Regular cardiac myocyte (primary cell): ENCODE results near the gene LYZL1. TPM values are rescaled to one million over a fixed set of nuclear protein-coding genes. Genes with fewer than 3 reads are reported as not detected.

ENCODE experiments used
- total RNA-seq: library from RNA; depleted of rRNA; stranded (reverse); fragments of >200 nt; gene quantifications from 2 replicates; pipeline ENCODE4 v1.2.3, GENCODE V29; 2014

The LYZL1 gene
- not detected in 2 replicates for total RNA-seq

DNA sequence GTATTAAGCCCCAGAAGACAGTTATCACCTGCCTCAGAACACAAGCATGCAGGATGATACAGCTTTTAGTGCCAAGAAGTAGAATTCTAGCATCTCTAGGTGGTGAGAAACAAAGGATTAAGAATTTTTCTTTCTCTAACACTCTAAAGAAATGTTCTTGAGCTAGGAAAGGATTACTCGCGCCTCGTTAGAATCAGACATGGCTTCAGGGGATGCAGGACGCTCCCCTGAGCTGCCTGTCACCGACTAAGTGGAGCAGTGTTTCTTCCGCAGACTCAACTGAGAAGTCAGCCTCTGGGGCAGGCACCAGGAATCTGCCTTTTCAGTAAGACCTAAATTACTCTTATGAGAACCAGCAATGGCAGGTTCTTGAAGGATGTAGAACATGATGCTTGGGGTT, at the start of gene LYZL1:
Gene LYZL1 (plus strand): TSS at position 165 of the 400 bp plus-strand sequence. CDS start 2,798 bp downstream, outside the sequence.

